HG03354 (cell line): ENCODE data around the gene SPANXC.
"Not testable (repeated sequence)": the region's sequence is repeated elsewhere in the genome, so short reads cannot be mapped to it uniquely, and the experiment has no call there.

Experiments used
- ATAC-seq: cut with Tn5 transposase; IDR thresholded peaks from one replicate; pipeline ENCODE4 v1.9.1; 2021; ENCODE audit warnings: mild to moderate bottlenecking; ENCODE audit not compliant: unreplicated experiment, poor library complexity, severe bottlenecking

Gene SPANXC, protein sequence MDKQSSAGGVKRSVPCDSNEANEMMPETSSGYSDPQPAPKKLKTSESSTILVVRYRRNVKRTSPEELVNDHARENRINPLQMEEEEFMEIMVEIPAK

DNA sequence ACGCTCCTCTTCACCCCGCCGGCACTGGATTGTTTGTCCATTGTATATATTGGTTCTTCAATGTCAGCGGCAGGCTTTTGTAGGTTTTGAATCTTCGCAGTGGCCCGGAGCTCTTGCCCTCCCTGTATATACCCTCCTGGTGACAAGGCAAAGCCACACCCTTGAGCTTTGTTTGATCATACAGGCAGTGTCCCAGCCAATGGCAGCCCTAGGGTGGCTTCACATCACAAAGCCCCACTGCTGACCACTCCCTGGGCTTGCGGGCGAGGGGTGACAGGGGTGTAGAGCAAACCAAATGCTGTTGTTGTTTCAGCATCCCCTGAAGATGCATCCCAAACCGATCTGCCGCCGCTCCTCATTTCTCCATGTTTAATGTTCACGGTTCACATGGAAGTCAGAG lies at the start of gene SPANXC:
SPANXC (minus strand) TSS at position 101 of the 400 bp plus-strand sequence; CDS start at position 41, 60 bp downstream.
- not testable (repeated sequence) for ATAC-seq

DNA sequence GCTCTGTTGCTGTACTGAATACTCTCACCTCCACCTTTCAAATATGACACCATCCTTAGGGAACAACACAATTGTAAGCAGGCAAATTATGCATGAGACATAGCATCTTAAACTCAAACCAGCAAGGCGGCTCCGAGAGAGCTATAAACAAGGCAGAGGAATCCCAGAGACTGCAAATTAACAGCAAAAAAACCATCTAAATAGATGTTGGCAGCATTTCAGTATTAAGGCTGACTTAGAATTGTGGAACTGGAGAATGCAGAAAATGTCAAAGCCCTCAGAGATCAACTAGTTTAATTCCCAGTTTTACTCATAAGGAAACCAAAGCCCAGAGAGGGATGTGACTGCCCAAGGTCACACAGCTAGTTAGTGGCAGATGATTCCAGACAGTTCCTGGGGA lies 37.2 kb upstream of the SPANXC start:
- no peak for ATAC-seq

DNA sequence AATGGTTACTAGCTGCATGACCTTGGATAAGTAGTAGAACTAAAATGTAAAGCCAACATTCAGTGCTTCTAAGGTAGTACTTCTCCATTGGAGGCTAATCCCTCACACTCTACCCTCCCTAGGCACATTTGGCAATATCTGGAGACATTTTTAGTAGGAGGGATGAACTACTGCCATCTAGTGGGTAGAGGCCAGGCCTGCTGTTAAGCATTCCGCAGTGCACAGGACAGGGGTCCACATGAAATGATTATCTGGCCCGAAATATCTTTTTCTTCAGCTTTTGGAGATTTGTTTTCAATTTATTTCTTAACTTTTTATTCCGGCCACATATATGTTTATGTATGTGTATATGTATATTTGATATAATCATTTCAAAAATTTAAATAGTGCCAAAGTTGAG lies 36.0 kb upstream of the SPANXC start:
- peak; percentile 79 for ATAC-seq

GRCh38 chrX:141258080-141258479 lies 15.8 kb upstream of the SPANXC start:
- no peak for ATAC-seq

DNA sequence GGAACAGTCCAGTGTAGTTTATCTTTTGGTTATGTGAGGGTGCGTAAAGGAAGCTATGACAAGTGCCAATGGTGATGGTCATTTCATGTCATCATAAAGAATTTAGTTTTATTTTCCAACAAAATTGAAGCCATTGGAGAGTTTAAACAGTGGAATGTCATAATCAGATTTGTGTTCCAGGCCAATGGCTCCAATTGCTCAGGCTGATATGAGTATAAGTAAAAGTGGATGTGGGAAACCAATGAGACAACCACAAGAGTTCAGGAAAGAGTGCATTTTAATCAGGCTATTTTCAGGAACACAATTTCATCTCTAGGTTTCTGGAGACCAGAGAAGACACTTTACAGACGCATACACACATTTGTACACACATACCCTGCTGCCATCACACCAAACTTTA lies 20.7 kb downstream of the SPANXC start:
- ATAC-seq = no peak

- no peak for ATAC-seq
Observed at GRCh38 chrX:141220342-141221008, 21.8 kb downstream of the SPANXC start.

DNA sequence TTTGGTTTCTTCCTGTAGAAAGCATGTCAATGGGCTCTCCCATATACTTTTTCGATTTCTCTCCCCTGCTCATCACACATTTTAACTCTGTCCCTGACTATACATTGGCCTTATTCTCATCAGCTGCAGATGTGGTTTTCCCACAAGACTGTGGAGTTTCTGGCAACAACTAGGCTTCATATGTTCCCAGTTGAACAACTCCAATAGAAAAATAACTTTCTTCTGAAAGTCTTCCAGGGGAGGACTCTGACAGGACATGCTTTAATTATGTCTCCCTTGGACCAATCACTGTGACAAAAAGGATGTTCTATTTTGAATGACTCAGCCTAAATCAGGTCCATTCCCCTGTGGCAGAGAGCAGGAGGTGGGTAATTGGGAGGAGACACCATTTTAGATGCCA lies 28.1 kb downstream of the SPANXC start:
- ATAC-seq = no peak

GRCh38 chrX:141201962-141202361 lies 40.4 kb downstream of the SPANXC start:
- no peak for ATAC-seq
